GM10847 (cell line): ENCODE measurements around the gene S100A6.

Experiments used
- POLR2A ChIP-seq: IDR thresholded peaks from 2 replicates; pipeline ENCODE4 v1.6.1; 2011; ENCODE audit not compliant: insufficient read length; ENCODE audit errors: extremely low read depth

The S100A6 gene

DNA sequence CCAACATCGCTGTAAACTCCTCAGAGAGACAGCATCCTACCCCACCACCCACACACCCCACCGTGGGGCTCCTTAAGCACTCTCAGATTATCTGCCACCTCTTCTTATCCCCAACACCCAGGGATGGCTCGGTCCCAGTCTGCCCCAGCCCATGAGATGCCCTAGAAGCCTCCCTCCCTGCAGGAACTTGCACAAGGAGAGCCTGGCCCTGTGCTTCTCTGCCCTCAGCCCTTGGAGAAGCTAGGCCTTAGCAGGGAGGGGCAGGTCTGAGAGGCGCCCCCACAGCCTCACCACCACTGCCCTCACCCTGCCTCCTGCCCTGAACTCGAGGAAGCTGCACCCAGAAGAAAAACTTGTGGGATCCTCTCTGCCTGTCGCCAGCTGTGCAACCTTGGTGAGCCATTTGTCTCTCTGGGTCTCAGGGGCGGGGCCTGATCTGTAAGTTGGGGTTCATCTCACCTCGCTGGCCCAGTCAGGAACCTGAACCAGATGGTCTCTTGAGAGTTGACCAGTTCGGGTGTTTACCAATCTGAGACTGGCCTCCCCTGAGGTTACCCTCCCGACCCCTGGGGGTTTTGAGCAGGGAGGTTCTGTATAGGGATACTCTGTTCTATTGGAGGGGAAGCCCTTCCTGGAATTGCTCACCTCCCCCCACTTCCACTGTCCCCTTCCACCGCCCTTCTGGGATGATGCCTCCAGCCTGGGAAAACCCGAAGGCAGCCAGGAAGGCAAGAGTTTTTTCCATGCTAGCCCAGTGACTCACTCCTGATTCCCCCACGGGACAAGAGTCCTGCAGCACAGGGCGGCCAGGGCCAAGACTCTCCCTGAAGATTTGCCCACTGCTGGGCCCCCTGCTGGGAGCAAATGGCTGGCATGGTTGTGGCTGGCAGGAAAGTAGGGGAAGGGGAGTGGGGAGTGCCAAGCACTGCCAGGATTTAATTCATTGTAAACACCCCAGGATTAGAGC is 13.2 kb upstream of the S100A6 start, which contains the start of gene S100A3:
Gene S100A3, minus strand, starts transcription at position 537 of the 967 bp plus-strand sequence. CDS start 773 bp downstream, outside the sequence.
- no peak for TF ChIP-seq POLR2A

DNA sequence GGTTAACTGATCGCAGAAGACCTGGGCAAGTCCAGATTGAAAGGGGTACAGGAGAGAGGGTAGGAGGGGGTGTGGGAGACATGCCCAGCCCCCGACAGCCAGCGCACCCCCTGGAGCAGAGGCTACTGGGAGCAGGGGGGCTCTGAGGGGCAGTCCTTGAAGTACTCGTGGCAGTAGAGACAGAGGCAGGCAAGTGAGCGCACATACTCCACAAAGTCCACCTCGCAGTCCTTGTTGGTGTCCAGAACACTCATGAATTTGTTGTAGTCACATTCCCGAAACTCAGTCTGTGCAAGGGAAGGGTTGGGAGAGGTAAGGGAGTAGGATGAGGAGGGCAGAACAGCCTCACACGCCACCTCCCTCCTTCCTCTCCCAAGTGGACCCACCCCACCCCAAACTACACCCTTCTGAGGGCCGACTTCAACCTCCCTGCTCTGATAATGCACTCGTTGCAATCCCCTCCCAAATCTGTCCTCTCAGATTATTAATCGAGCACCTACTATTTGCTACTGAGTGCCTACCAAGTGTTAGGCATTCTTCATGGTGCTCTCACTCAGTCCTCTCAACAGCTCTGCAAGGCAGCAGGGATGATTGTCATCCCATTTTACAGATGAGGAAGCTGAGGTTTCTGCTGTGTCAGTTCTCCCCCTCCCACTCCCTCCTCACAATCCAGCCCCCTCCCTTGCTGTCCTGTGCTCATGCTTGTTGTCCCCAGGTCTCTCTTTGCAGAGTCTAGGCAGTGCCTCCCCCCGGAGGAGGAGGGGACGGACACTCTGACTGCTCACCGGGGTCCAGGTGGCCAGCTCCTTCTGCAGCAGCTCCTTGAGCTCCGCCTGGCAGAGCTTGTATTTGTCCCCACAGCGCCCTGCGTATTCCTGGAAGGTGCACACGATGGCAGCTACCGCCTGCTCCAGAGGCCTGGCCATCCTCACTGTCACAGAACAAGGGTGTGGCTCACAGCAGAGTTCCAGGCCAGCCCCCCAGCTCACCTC is 12.1 kb upstream of the S100A6 start:
- TF ChIP-seq POLR2A, result no peak

DNA sequence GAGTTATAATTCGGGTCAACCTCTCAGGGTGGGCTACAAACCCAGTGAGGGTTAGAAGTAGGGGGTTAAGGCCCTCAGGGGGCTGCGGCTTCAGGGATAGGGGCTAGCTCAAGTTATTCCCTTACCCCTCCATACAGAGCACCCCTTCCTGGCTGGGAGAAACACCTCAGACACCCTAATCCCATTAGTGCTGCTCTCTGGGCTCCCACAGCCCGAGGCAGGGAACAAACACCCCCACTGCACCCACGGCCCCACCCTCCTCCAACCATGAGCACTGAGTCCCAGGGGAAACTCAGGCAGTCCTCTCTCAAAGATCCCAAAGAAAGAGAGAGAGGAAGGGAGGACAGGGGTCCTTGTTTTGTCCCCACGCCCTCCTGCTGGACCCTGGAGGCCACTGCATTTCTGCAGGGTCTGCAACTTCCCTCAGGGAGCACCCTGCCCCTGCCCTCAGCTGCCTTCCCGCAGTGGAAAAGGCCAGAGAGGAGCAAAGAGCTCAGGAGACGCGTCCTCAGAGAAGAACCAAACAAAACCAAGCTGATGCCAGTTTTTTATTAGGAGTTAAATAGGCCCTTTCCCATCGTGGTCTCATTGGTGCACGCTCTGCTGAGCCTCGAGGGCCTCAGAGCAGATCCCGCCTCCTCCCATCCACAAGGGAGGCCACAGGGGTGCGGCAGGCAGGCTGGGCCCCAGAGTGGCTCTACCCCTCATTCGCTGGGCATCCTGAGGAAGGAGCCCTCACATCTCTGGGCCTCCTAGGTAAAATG is 11.2 kb upstream of the S100A6 start:
- no peak for TF ChIP-seq POLR2A

DNA sequence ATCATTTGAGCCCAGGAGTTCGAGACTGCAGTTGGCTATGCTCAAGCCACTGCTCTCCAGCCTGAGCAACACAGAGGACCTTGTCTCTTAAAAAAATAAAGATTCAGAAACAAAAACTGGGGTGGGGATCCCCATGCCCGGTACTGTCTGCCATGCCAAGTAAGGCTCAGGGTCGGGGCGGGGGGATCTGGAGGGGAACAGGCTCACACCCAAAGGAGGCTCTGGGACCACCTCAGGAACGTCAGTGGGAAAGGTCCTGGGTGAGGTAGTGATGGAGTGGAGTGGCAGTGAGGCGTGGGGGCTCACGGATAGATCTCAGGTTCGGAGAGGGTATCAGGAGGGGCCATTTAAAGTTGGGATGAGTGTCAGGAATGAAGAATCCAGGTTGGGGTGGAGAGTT is 10.6 kb upstream of the S100A6 start:
- TF ChIP-seq POLR2A, result no peak

DNA sequence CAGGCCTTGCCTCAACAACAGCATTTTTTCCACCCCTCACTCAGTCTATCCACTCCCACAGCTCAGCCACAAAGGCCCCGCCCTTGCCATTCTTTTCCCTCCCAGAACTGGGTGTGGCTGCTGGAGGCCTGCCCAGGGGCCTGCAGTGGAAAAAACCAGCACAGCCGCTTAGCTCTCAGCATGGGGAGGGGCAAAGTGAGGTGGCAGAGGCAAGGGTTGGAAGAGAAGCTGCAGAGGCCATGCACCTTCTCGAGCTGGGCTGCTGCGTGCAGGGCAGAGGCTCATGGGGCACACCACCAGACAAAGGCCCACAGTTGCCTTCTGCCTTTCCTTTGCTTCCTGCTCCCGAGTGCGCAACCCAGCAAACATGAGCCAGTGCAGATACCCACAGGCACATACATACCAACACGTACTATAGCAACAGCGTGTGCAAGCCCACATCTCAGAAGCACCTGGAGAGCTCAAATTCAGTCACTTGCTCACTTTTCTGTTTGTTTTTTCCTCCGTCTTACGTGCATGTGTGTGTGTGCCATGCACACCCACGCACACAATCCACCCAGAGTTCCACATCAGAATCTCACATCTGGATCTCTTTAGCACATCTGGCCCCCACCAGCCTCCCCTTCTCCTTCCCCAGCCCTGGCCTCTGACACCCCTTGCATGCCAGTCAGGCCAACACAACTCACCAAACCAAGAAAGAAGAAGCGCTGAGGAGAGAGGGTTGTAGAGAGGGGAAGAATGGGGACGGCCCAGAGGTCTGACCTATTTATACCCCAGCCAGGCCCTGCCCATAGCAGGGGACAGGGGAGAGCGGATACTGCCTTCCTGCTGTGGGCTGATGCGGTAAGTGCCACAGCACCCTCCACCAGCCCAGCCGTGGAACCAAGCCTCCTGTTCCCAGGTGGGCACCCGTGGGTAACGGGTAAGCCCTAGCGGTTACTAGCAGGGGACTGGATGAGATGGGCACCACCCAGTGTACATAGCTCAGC is 9.6 kb upstream of the S100A6 start, which contains the start of gene S100A4:
Gene S100A4, minus strand, starts transcription at position 740 of the 989 bp plus-strand sequence. CDS start 1,012 bp downstream, outside the sequence.
- TF ChIP-seq POLR2A, result no peak

DNA sequence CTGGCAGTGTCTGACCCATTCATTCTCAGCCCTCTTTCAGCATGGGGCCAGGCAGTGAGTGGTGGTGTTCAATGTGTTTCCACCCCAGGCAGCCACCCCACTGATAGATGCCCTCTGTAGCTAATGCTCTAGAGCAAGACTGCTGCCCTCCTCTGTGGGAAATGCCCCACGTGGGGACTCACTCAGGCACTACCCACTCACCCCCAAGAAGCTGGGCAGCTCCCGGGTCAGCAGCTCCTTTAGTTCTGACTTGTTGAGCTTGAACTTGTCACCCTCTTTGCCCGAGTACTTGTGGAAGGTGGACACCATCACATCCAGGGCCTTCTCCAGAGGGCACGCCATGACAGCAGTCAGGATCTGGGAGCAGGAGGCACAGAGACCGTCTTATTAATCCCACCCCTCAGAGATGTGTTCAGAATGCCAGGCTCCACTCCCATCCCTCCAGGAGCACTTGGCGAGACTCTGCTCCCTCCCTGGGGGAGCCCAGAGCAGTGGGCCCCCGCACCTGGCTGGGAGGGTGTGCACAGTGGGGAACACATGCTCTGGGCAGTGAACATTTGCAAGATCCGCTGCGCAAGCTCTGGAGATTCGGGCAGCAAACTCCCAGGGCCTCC is 8.8 kb upstream of the S100A6 start:
- TF ChIP-seq POLR2A, result no peak

DNA sequence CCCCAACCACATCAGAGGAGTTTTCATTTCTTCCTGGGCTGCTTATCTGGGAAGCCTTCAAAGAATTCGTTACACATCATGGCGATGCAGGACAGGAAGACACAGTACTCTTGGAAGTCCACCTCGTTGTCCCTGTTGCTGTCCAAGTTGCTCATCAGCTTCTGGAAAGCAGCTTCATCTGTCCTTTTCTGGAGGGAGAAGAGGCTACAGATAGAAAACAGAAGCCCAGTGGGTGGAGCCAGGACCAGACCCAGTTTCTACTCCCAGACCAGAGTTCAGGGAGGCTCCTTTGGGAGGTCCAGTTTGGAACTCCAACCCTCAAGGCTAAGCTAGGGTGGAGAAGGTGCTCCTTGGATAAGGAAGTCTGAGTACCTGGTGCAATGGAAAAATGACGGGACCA is 7.9 kb upstream of the S100A6 start:
- no peak for TF ChIP-seq POLR2A

DNA sequence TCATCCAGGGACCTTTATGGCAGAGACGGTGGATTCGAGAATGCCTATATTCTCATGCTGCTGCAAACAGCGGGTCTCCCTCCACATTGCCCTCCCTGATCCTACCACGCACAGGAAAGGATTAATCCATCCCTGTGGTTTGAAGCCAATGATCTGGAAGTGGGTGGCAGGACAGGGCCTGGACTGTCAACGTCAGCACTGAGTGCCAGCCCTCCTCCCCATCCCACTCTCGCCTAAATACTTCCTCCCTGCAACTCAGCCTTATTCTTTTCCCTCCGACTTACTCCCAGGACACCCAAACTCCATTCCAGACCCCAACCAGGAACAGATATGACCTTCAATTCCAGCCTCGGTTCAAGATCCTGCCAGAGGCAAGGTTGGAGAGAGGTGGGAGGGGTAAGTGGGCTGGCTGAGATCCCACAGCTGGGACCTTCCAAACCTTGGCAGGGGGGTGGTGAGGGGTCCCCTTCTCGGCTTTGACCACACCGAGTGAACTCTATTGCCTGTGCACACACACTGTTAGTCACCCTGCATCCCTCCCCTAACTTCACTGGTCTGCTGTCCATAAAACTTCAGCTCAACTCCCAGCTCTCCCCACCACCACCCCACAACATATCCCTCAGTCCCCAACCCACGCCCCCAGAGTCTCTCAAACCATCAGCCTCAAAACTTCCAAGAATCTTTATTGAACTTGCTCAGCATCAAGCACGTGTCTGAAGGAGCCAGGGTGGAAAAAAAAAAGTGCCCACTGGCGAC is 7.3 kb upstream of the S100A6 start:
- no peak for TF ChIP-seq POLR2A

DNA sequence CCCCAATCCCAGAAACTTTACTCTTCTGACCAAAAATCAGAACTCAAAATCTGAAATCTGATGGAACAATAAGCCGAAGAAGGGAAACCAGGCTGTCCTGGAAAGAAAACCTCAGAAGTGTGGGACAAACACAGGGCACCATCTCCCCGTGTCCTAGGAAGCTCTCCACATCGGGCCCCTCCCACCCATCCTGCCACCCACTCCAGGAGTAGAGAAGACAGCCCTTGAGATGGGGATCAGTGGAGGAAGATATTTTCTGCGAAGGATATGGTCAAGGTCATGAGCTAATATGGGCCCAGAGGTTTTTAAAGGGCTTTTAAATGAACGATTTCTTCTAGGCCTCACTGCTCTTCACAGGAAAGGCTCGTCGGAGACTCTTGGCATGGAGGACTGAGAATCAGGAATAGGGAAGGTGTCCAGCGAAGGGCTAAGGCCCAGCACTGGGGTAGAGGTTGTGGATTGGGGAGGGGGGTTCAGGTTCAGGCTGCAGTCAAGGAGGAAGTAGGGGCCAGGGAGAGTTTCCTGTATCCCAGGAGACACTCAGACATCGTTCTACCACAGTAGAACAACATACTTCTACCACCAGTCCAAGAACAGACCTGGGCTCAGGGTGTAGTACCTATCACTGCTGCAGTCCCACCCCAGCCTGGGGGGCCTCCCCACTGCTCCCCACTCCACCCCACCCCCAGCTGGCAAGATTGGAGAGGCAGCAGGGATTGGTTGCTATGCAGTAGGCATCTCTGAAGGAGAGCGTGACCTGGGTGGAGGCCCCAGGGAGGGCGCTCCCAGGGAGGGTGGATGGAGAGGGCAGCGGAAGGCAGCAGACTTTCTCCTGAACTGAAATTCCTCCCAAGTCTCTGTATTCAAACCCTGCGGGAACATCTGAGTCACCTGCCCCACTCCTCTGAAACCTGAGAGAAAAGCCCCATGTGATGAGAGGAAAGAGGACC is 6.1 kb upstream of the S100A6 start:
- TF ChIP-seq POLR2A, result no peak

DNA sequence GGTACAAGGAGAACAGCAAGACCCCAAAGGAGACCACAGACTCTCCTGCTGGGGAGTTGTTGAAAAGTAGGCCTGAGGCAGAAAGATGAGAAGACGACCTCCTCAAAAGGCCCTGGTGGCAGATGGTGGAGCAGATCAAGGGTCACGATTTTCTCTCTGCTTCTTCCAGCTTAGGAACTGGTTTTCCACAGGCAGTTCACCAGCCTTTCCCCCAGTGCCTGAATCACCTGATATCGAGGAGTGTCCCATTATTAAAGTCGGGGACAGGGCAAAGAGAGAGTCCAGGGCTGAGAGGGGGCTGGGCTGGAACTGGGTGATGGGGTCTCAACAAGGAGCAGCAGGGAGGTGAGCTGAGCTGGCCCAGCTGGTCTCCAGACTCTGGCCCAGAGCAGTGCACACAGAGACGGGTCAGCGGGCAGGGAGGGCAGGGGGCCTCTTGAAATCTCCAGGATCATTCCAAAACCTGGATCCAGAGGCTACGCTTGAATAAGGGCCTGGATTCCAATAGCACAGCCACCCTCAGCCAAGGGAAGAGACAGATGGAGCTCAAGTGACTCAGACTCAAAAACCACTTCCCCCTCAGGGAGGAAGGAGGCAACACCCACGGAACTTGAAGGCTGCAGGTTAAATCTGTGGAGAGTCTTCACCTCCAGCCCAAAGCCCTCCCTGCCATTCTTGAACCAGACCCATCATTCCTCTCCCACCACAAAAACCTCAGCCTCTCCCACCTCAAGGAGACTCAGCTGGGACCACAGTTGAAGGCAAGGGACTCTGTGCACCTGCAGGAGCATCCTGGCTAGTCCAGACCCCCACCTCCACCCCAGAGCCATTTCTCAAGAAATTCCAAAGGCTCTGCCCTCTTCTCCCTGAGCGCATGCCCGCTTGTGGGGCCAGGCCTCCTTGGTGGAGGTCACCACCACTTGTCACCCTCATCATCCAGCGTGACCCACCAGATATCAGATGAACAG is 4.9 kb upstream of the S100A6 start, which contains the start of gene S100A5:
Gene S100A5, minus strand, starts transcription at position 541 of the 968 bp plus-strand sequence. CDS start 743 bp downstream, outside the sequence.
- TF ChIP-seq POLR2A, result no peak
